ENCODE measurements around the gene ZBED5. TPM values are rescaled to one million over a fixed set of nuclear protein-coding genes. Genes with fewer than 3 reads are reported as not detected.
"Not testable (repeated sequence)": the region's sequence is repeated elsewhere in the genome, so short reads cannot be mapped to it uniquely, and the experiment has no call there.

The ZBED5 gene
- polyA plus RNA-seq, 3 donors, result 8.1 to 45.8 (median 10.3) TPM

DNA sequence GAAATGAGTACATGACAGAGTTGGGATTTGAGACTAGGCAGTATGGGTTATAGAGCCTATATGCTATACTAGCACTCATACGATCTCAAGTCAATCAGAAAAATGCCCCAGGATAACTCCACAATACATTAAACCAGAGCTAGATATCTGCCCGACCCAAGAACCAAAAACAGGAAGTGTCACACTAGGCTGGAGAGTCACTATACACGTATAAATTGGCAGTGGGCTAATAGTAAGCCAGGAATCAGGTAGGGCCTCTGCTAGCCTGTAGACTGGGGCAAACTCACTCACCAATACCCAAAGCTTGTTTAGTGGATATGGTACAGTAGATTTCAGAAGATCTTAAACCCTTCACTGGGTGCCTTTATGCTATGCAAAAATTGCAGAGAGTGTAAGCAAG, 33.0 kb downstream of the ZBED5 start:
- H3K4me2 ChIP-seq (replicated peaks; ENCODE audit: extremely low read depth, low read length, poor library complexity, severe bottlenecking), result peak overlapping the region; percentile 64
- no peaks in the 10 kb centered on the region for H3K27me3 ChIP-seq (ENCODE audit: control insufficient read depth in 2 of 2, insufficient read depth in 2 of 2, low read length in 2 of 2)
- no peak overlapping the region for H3K27ac ChIP-seq (ENCODE audit: low read depth in 1 of 2, low read length in 2 of 2)
- Mint-ChIP-seq H3K4me3 (peak overlapping the region; percentile 5 to 74), H3K9me3 (peaks cover 0 to 6% (median 0%) of the 10 kb centered on the region in 7 donors), H3K27me3 (ENCODE audit: low read depth in 3 of 3) (peaks cover 0 to 2% (median 0%) of the 10 kb centered on the region in 3 donors), H3K36me3 (peaks cover 0 to 1% of the 10 kb centered on the region in 2 donors), H3K27ac (peak overlapping the region in 2 of 7 donors; percentile 38 to 72), H3K4me1 (peaks cover 19% of the 10 kb centered on the region)
- H2AFZ ChIP-seq (ENCODE audit: insufficient read depth, low read depth, low read length, poor library complexity, severe bottlenecking), result peak overlapping the region; percentile 68
- intact Hi-C loops (cut with micrococcal nuclease), result no loop called here
- H3K36me3 ChIP-seq (replicated peaks in 1 of 2; ENCODE audit: control insufficient read depth in 1 of 2, insufficient read depth in 2 of 2, low read length in 2 of 2), result no peaks in the 10 kb centered on the region
- H3K9me3 ChIP-seq (replicated peaks in 1 of 2; ENCODE audit: control insufficient read depth in 1 of 2, insufficient read depth in 1 of 2, low read length in 2 of 2), result no peaks in the 10 kb centered on the region
- peak overlapping the region in 1 of 3 experiments; percentile 31 for H3K4me3 ChIP-seq (replicated peaks in 1 of 3; ENCODE audit: low read depth in 2 of 3, low read length in 3 of 3)
- no peak overlapping the region for H3K9ac ChIP-seq (ENCODE audit: insufficient read depth, low read length, poor library complexity, severe bottlenecking)
- TF ChIP-seq, protein P1, sequence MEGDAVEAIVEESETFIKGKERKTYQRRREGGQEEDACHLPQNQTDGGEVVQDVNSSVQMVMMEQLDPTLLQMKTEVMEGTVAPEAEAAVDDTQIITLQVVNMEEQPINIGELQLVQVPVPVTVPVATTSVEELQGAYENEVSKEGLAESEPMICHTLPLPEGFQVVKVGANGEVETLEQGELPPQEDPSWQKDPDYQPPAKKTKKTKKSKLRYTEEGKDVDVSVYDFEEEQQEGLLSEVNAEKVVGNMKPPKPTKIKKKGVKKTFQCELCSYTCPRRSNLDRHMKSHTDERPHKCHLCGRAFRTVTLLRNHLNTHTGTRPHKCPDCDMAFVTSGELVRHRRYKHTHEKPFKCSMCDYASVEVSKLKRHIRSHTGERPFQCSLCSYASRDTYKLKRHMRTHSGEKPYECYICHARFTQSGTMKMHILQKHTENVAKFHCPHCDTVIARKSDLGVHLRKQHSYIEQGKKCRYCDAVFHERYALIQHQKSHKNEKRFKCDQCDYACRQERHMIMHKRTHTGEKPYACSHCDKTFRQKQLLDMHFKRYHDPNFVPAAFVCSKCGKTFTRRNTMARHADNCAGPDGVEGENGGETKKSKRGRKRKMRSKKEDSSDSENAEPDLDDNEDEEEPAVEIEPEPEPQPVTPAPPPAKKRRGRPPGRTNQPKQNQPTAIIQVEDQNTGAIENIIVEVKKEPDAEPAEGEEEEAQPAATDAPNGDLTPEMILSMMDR (IDR thresholded peaks at IDR 0.05), result no peak
- WGBS (ENCODE audit: insufficient coverage), result no CpG with 5 or more reads among the region's 3 CpGs
- no peaks in the 10 kb centered on the region for H4K20me1 ChIP-seq (ENCODE audit: insufficient read depth, low read length)
- peak; percentile 15 to 42 (median 34) for DNase-seq
- no peaks in the 10 kb centered on the region for H3K79me2 ChIP-seq (ENCODE audit: insufficient read depth, low read length)
- peaks cover 6% of the 10 kb centered on the region in 2 donors for H3K4me1 ChIP-seq (ENCODE audit: control insufficient read depth in 1 of 2, insufficient read depth in 2 of 2, low read length in 2 of 2)

DNA sequence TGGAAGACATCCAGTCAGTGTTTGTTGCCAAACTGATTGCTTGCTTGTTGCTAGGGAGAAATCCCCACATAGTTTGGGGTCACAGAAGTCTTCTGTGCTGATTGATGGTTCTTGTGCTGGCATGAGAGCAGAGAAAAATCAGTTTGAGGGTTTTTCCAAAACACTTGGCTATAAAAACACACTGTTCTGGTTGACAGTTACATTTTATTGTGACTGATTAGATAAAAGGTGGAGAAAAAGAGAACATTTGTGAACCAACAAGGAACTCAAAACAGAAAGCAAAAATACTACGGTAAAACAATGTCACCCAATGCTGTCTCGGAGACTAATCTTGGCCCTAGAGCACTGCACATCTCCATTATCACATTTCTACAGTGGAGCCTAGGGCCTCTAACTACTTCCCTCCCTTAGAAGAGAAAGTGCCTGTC, 34.7 kb downstream of the ZBED5 start:
- peak overlapping the region; percentile 26 for H2AFZ ChIP-seq (ENCODE audit: insufficient read depth, low read depth, low read length, poor library complexity, severe bottlenecking)
- no peaks in the 10 kb centered on the region for H3K9me3 ChIP-seq (replicated peaks in 1 of 2; ENCODE audit: control insufficient read depth in 1 of 2, insufficient read depth in 1 of 2, low read length in 2 of 2)
- no peak overlapping the region for H3K4me2 ChIP-seq (replicated peaks; ENCODE audit: extremely low read depth, low read length, poor library complexity, severe bottlenecking)
- Mint-ChIP-seq H3K9me3 (no peaks in the 10 kb centered on the region), H3K4me1 (peaks cover 19% of the 10 kb centered on the region), H3K36me3 (no peaks in the 10 kb centered on the region), H3K4me3 (peak overlapping the region in 1 of 2 donors; percentile 67), H3K27me3 (ENCODE audit: low read depth in 3 of 3) (peaks cover 0 to 2% (median 0%) of the 10 kb centered on the region in 3 donors), H3K27ac (peak overlapping the region in 2 of 7 donors; percentile 31 to 83)
- TF ChIP-seq, protein P1 (IDR thresholded peaks at IDR 0.05), result no peak
- 30% methylated on average over 2 of the region's 2 CpGs for WGBS (ENCODE audit: insufficient coverage)
- H3K27me3 ChIP-seq (ENCODE audit: control insufficient read depth in 2 of 2, insufficient read depth in 2 of 2, low read length in 2 of 2), result no peaks in the 10 kb centered on the region
- H4K20me1 ChIP-seq (ENCODE audit: insufficient read depth, low read length), result no peaks in the 10 kb centered on the region
- H3K4me1 ChIP-seq (ENCODE audit: control insufficient read depth in 1 of 2, insufficient read depth in 2 of 2, low read length in 2 of 2), result peaks cover 6% of the 10 kb centered on the region in 2 donors
- no peaks in the 10 kb centered on the region for H3K36me3 ChIP-seq (replicated peaks in 1 of 2; ENCODE audit: control insufficient read depth in 1 of 2, insufficient read depth in 2 of 2, low read length in 2 of 2)
- no peak for DNase-seq
- no peak overlapping the region for H3K4me3 ChIP-seq (replicated peaks in 1 of 3; ENCODE audit: low read depth in 2 of 3, low read length in 3 of 3)
- no peaks in the 10 kb centered on the region for H3K79me2 ChIP-seq (ENCODE audit: insufficient read depth, low read length)
- intact Hi-C loops (cut with micrococcal nuclease), result no loop called here
- H3K27ac ChIP-seq (ENCODE audit: low read depth in 1 of 2, low read length in 2 of 2), result peak overlapping the region in 1 of 2 donors; percentile 36
- no peak overlapping the region for H3K9ac ChIP-seq (ENCODE audit: insufficient read depth, low read length, poor library complexity, severe bottlenecking)

DNA sequence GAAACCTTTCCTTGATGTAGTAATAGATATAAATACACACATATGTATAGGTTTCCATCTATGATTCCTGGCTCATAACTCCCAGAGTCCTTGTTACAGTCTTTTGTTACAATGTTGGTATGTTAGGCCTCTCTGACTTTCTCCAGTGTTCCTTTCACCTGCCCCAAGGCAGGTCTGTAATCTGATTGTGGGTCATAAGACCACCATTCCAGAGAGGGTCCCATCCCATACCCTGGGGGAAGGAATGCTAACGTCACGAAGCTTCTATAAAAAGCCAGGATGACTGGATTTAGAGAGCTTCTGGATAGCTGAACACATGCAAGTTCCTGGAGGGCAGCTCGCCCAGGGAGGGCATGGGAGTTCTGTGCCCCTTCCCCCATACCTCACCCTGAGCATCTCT, 35.4 kb downstream of the ZBED5 start:
- H3K9me3 Mint-ChIP-seq; H3K9me3 ChIP-seq (replicated peaks in 1 of 2; ENCODE audit: control insufficient read depth in 1 of 2, insufficient read depth in 1 of 2, low read length in 2 of 2); DNase-seq; intact Hi-C loops (cut with micrococcal nuclease); H3K9ac ChIP-seq (ENCODE audit: insufficient read depth, low read length, poor library complexity, severe bottlenecking); H3K4me1 ChIP-seq (ENCODE audit: control insufficient read depth in 1 of 2, insufficient read depth in 2 of 2, low read length in 2 of 2); H4K20me1 ChIP-seq (ENCODE audit: insufficient read depth, low read length); H3K36me3 ChIP-seq (replicated peaks in 1 of 2; ENCODE audit: control insufficient read depth in 1 of 2, insufficient read depth in 2 of 2, low read length in 2 of 2); H3K36me3 Mint-ChIP-seq; H3K4me3 ChIP-seq (replicated peaks in 1 of 3; ENCODE audit: low read depth in 2 of 3, low read length in 3 of 3); H3K4me3 Mint-ChIP-seq; H3K27me3 ChIP-seq (ENCODE audit: control insufficient read depth in 2 of 2, insufficient read depth in 2 of 2, low read length in 2 of 2); H3K79me2 ChIP-seq (ENCODE audit: insufficient read depth, low read length); H3K27me3 Mint-ChIP-seq (ENCODE audit: low read depth in 3 of 3); H3K4me2 ChIP-seq (replicated peaks; ENCODE audit: extremely low read depth, low read length, poor library complexity, severe bottlenecking); H3K27ac ChIP-seq (ENCODE audit: low read depth in 1 of 2, low read length in 2 of 2); H2AFZ ChIP-seq (ENCODE audit: insufficient read depth, low read depth, low read length, poor library complexity, severe bottlenecking): not testable (repeated sequence)
- whole genome bisulfite sequencing (ENCODE audit: insufficient coverage), result no CpG with 5 or more reads among the region's 3 CpGs
- Mint-ChIP-seq H3K27ac (peak overlapping the region in 1 of 7 donors; percentile 15), H3K4me1 (peaks cover 19% of the 10 kb centered on the region)

Measured in CD14-positive monocyte (primary cell).